ENCODE results near the gene PLB1.

GRCh38 chr2:28578774-28579173 is 82.9 kb downstream of the PLB1 start:
- TF ChIP-seq CTCF (IDR thresholded peaks at IDR 0.05) (no peak), EP300 (IDR thresholded peaks at IDR 0.05) (no peak), POLR2A (IDR thresholded peaks at IDR 0.05) (no peak), POLR2AphosphoS5 (IDR thresholded peaks at IDR 0.05) (no peak)
